Spleen (tissue), 7 donors: ENCODE results near the gene RTTN.

ENCODE experiments used
- POLR2A ChIP-seq, 3 donors: fragments of 450-650 bp; IDR thresholded peaks; one replicate each; pipeline ENCODE4 v1.5.1; 2017; ENCODE audit warnings: antibody characterized with exemption in 3 of 3, mild to moderate bottlenecking in 1 of 3
- TF ChIP-seq, protein P1 (sequence below), 11 experiments: fragments of 200-600 bp in 7 of 11; fragments of 450-650 bp in 4 of 11; sonication (generic) in 4 of 11; IDR thresholded peaks in 8 of 11; conservative IDR thresholded peaks in 3 of 11; 1 replicate in 7 of 11; 2 replicates in 4 of 11; pipeline versions ENCODE4 v1.4.0 to v1.8.0; 2016 to 2021; ENCODE audit warnings: antibody characterized with exemption in 11 of 11, inconsistent platforms in 4 of 11, mild to moderate bottlenecking in 1 of 11
- donor health status: DM: no; HTN: no; CAD: no; lungs with moderate emphysema.
- donor health status: DM: no; HTN: no; CAD: no.
- donor health status: DM: no; HTN: no; CAD: no.

DNA sequence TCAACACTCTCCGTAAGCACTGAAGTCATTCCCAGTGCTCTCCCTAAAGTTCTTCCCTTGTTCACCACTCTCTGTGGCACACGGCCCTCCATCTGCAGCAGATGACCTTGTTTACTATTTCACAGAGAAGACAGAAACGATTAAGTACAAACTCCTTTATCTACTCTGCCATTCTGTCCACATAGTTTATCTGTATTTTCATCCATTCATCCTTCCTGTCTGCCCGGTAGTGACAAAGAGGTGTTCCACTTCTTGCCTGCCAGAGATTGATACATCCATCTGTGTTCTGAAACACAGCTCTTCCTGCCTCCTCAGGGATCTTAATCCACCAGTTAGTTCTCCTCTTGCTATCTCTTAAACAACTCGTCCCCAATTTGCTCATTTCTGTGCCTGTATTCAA is 179.9 kb downstream of the RTTN start:
- TF ChIP-seq, protein P1, sequence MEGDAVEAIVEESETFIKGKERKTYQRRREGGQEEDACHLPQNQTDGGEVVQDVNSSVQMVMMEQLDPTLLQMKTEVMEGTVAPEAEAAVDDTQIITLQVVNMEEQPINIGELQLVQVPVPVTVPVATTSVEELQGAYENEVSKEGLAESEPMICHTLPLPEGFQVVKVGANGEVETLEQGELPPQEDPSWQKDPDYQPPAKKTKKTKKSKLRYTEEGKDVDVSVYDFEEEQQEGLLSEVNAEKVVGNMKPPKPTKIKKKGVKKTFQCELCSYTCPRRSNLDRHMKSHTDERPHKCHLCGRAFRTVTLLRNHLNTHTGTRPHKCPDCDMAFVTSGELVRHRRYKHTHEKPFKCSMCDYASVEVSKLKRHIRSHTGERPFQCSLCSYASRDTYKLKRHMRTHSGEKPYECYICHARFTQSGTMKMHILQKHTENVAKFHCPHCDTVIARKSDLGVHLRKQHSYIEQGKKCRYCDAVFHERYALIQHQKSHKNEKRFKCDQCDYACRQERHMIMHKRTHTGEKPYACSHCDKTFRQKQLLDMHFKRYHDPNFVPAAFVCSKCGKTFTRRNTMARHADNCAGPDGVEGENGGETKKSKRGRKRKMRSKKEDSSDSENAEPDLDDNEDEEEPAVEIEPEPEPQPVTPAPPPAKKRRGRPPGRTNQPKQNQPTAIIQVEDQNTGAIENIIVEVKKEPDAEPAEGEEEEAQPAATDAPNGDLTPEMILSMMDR (IDR thresholded peaks at IDR 0.05 in 8 of 11, conservative IDR thresholded peaks at IDR 0.05 in 3 of 11): no peak
- no peak for TF ChIP-seq POLR2A (IDR thresholded peaks at IDR 0.05)
